H1 (cell line): ENCODE measurements around the gene GAB2. TPM values are rescaled to one million over a fixed set of nuclear protein-coding genes. Genes with fewer than 3 reads are reported as not detected.

Experiments
- CTCF ChIA-PET: fragments of 300-600 bp; sonication (Branson Sonifier 250); formaldehyde crosslinking; loops from one replicate; lab custom pipeline; 2021; ENCODE audit not compliant: partially characterized antibody; lab: Charles Lee
- POLR2A ChIA-PET: fragments of 300-600 bp; sonication (Branson Sonifier 250); formaldehyde crosslinking; loops from one replicate; lab custom pipeline; 2021; ENCODE audit warnings: inconsistent platforms; ENCODE audit not compliant: partially characterized antibody; lab: Charles Lee
- DNase-seq, 2 experiments: peaks; one replicate each; pipeline versions ENCODE4 v3.0.0 to v3.0.0-alpha.2; 2010 to 2022; ENCODE audit warnings: low spot score in 2 of 2, low read depth in 1 of 2, mixed read lengths in 1 of 2
- FAIRE-seq: peaks from 2 replicates; lab custom pipeline; 2011; peaks lifted over from hg19 to GRCh38; lab: Jason Lieb, UNC
- H2AFZ ChIP-seq: 2 replicates; pipeline ENCODE4 v1.8.1; 2012; ENCODE audit warnings: low read length, inconsistent platforms
- H2AK5ac ChIP-seq: 2 replicates; pipeline ENCODE4 v1.6.1; 2013; ENCODE audit warnings: low read depth, low read length
- H2BK120ac ChIP-seq: replicated peaks from 2 replicates; pipeline ENCODE3; 2013; ENCODE audit warnings: low read depth, low read length, inconsistent platforms
- H2BK12ac ChIP-seq: 2 replicates; pipeline ENCODE4 v1.6.1; 2013; ENCODE audit warnings: low read depth, low read length
- H2BK15ac ChIP-seq: 2 replicates; pipeline ENCODE4 v1.6.1; 2013; ENCODE audit warnings: low read length
- H2BK20ac ChIP-seq: 2 replicates; pipeline ENCODE4 v1.6.1; 2013; ENCODE audit warnings: low read length
- H2BK5ac ChIP-seq: 2 replicates; pipeline ENCODE4 v1.6.1; 2013; ENCODE audit warnings: low read depth, low read length
- H3K14ac ChIP-seq: 2 replicates; pipeline ENCODE4 v1.6.1; 2013; ENCODE audit warnings: inconsistent platforms; ENCODE audit not compliant: insufficient read length
- H3K18ac ChIP-seq: 2 replicates; pipeline ENCODE4 v1.6.1; 2013; ENCODE audit warnings: low read length; ENCODE audit errors: extremely low read depth
- H3K23ac ChIP-seq: 2 replicates; pipeline ENCODE4 v1.6.1; 2013; ENCODE audit warnings: inconsistent platforms; ENCODE audit not compliant: insufficient read length
- H3K23me2 ChIP-seq: 2 replicates; pipeline ENCODE4 v1.6.1; 2013; ENCODE audit warnings: low read depth, low read length
- H3K27ac ChIP-seq: 2 replicates; pipeline ENCODE4 v1.6.1; 2011; ENCODE audit warnings: low read depth, low read length, inconsistent platforms
- H3K27me3 ChIP-seq, 4 experiments: replicated peaks in 1 of 4; 1 replicate in 1 of 4; 2 replicates in 3 of 4; pipeline versions ENCODE4 v1.6.1 to v1.8.1; 2011 to 2013; ENCODE audit warnings: low read length in 3 of 4, mild to moderate bottlenecking in 3 of 4, inconsistent platforms in 2 of 4, mixed read lengths in 2 of 4, moderate library complexity in 1 of 4; ENCODE audit not compliant: control insufficient read depth in 3 of 4, insufficient read depth in 3 of 4; ENCODE audit errors: extremely low read depth in 1 of 4
- H3K36me3 ChIP-seq, 4 experiments: 2 replicates each; pipeline versions ENCODE4 v1.6.1 to v1.8.1; 2011 to 2013; ENCODE audit warnings: mild to moderate bottlenecking in 4 of 4, low read length in 3 of 4, moderate library complexity in 2 of 4, control low read depth in 1 of 4, inconsistent platforms in 1 of 4; ENCODE audit not compliant: insufficient read depth in 4 of 4, control insufficient read depth in 2 of 4
- H3K4ac ChIP-seq: replicated peaks from 2 replicates; pipeline ENCODE3; 2013; ENCODE audit warnings: low read length, low read depth, mixed read lengths, inconsistent platforms; ENCODE audit not compliant: insufficient read length
- H3K4me1 ChIP-seq, 4 experiments: replicated peaks in 1 of 4; 1 replicate in 1 of 4; 2 replicates in 3 of 4; pipeline versions ENCODE4 v1.6.1 to v1.8.1; 2011 to 2013; ENCODE audit warnings: low read length in 3 of 4, inconsistent platforms in 2 of 4, mixed read lengths in 1 of 4; ENCODE audit not compliant: insufficient read depth in 4 of 4, control insufficient read depth in 3 of 4
- H3K4me2 ChIP-seq, 2 experiments: 2 replicates each; pipeline versions ENCODE4 v1.6.1 to v1.8.1; 2011 to 2013; ENCODE audit warnings: low read depth in 2 of 2, low read length in 2 of 2, control low read depth in 1 of 2, inconsistent platforms in 1 of 2, mild to moderate bottlenecking in 1 of 2; ENCODE audit not compliant: insufficient read depth in 1 of 2
- H3K4me3 ChIP-seq, 4 experiments: fragments of 200-600, 300-600 bp in 1 of 4; sonication (generic), shearing (Covaris generic), sonication (Bioruptor Twin) in 1 of 4; 2 replicates each; pipeline versions ENCODE4 v1.5.1 to v1.8.1; 2011 to 2016; ENCODE audit warnings: low read length in 4 of 4, low read depth in 3 of 4, control low read depth in 2 of 4, inconsistent platforms in 2 of 4, mild to moderate bottlenecking in 2 of 4, mixed read lengths in 1 of 4, moderate library complexity in 1 of 4; ENCODE audit not compliant: insufficient read depth in 2 of 4; ENCODE audit errors: extremely low read depth in 1 of 4
- H3K56ac ChIP-seq: replicated peaks from 2 replicates; pipeline ENCODE3; 2013; ENCODE audit warnings: low read depth, mild to moderate bottlenecking, mixed read lengths, low read length, inconsistent platforms; ENCODE audit not compliant: insufficient read length
- H3K79me1 ChIP-seq: 2 replicates; pipeline ENCODE4 v1.6.1; 2013; ENCODE audit warnings: low read depth, low read length, control low read depth
- H3K79me2 ChIP-seq, 2 experiments: 2 replicates each; pipeline versions ENCODE4 v1.6.1 to v1.8.1; 2012 to 2013; ENCODE audit warnings: low read length in 2 of 2, mild to moderate bottlenecking in 2 of 2, inconsistent platforms in 1 of 2; ENCODE audit not compliant: insufficient read depth in 2 of 2, control insufficient read depth in 1 of 2
- H3K9ac ChIP-seq, 4 experiments: replicated peaks in 1 of 4; 1 replicate in 1 of 4; 2 replicates in 3 of 4; pipeline versions ENCODE4 v1.6.1 to v1.8.1; 2011 to 2013; ENCODE audit warnings: low read depth in 3 of 4, low read length in 3 of 4, control low read depth in 2 of 4, mild to moderate bottlenecking in 2 of 4, moderate library complexity in 2 of 4, inconsistent platforms in 1 of 4; ENCODE audit errors: extremely low read depth in 1 of 4
- H3K9me3 ChIP-seq, 2 experiments: 2 replicates each; pipeline versions ENCODE4 v1.6.1 to v1.8.1; 2012 to 2013; ENCODE audit warnings: mild to moderate bottlenecking in 2 of 2, moderate library complexity in 2 of 2, control low read depth in 1 of 2, inconsistent platforms in 1 of 2, low read depth in 1 of 2, low read length in 1 of 2, mixed read lengths in 1 of 2; ENCODE audit not compliant: insufficient read depth in 2 of 2
- H4K20me1 ChIP-seq, 2 experiments: replicated peaks in 1 of 2; 2 replicates each; pipeline versions ENCODE3 to v1.8.1; 2011 to 2013; ENCODE audit warnings: inconsistent platforms in 2 of 2, low read length in 2 of 2, mild to moderate bottlenecking in 1 of 2; ENCODE audit not compliant: insufficient read depth in 2 of 2, control insufficient read depth in 1 of 2
- H4K5ac ChIP-seq: 2 replicates; pipeline ENCODE4 v1.6.1; 2013; ENCODE audit warnings: low read length, low read depth, mixed read lengths, inconsistent platforms; ENCODE audit not compliant: insufficient read length
- H4K8ac ChIP-seq: 2 replicates; pipeline ENCODE4 v1.8.0; 2013; ENCODE audit warnings: mild to moderate bottlenecking, moderate library complexity, low read length, inconsistent platforms; ENCODE audit not compliant: insufficient read depth; ENCODE audit errors: extremely low read depth
- H4K91ac ChIP-seq: replicated peaks from 2 replicates; pipeline ENCODE3; 2013; ENCODE audit warnings: low read length, mixed read lengths, inconsistent platforms; ENCODE audit not compliant: insufficient read length
- BCL11A ChIP-seq, 2 experiments: IDR thresholded peaks; one replicate each; pipeline ENCODE4 v1.6.1; 2011; ENCODE audit warnings: low read depth in 2 of 2, low read length in 2 of 2, mild to moderate bottlenecking in 2 of 2
- CBX8 ChIP-seq: fragments of 300-800, 300-1000 bp; sonication (generic); IDR thresholded peaks from 2 replicates; pipeline ENCODE4 v1.7.1; 2016; ENCODE audit warnings: low read depth, low read length, borderline replicate concordance
- E2F6 ChIP-seq: IDR thresholded peaks from 2 replicates; pipeline ENCODE4 v1.6.1; 2012; ENCODE audit warnings: inconsistent platforms
- EP300 ChIP-seq, 2 experiments: IDR thresholded peaks; 1 replicate in 1 of 2; 2 replicates in 1 of 2; pipeline ENCODE4 v1.6.1; 2011 to 2012; ENCODE audit warnings: low read depth in 2 of 2, low read length in 2 of 2, mild to moderate bottlenecking in 2 of 2, borderline replicate concordance in 1 of 2, inconsistent platforms in 1 of 2, moderate library complexity in 1 of 2
- EZH2 ChIP-seq: fragments of 200-600 bp; sonication (generic); IDR thresholded peaks from 2 replicates; pipeline ENCODE4 v1.7.1; 2012; ENCODE audit warnings: low read depth, mild to moderate bottlenecking, moderate library complexity, low read length, inconsistent platforms; ENCODE audit not compliant: severe bottlenecking
- MAFK ChIP-seq: IDR thresholded peaks from 2 replicates; pipeline ENCODE4 v1.6.1; 2012; ENCODE audit warnings: low read depth, mild to moderate bottlenecking, improper control_type of control experiment, low read length
- PHF8 ChIP-seq: fragments of 200-600 bp; sonication (generic); conservative IDR thresholded peaks from 2 replicates; pipeline ENCODE4 v1.7.1; 2012; ENCODE audit warnings: low read depth, mild to moderate bottlenecking, inconsistent platforms, low read length, moderate library complexity
- SIX5 ChIP-seq: IDR thresholded peaks from 2 replicates; pipeline ENCODE4 v1.6.1; 2011; ENCODE audit warnings: mild to moderate bottlenecking, low read depth, low read length
- SP1 ChIP-seq: IDR thresholded peaks from 2 replicates; pipeline ENCODE4 v1.6.1; 2011; ENCODE audit warnings: low read depth, low read length
- TAF1 ChIP-seq: IDR thresholded peaks from 2 replicates; pipeline ENCODE4 v1.6.1; 2011; ENCODE audit warnings: mild to moderate bottlenecking, low read depth, low read length
- TCF12 ChIP-seq: IDR thresholded peaks from 2 replicates; pipeline ENCODE4 v1.6.1; 2011; ENCODE audit warnings: low read depth, mild to moderate bottlenecking, low read length
- ZNF274 ChIP-seq: IDR thresholded peaks from 2 replicates; pipeline ENCODE4 v1.7.0; 2012; ENCODE audit warnings: low read length, borderline replicate concordance; ENCODE audit errors: extremely low read depth
- WGBS, 2 experiments: shearing (Covaris generic) in 1 of 2; methylation state at CpG; one replicate each; pipeline versions ENCODE4 v1.1.6 to v1.1.7; 2013 to 2015; ENCODE audit warnings: low lambda C conversion rate in 2 of 2, mixed read lengths in 2 of 2, inconsistent platforms in 1 of 2, low coverage in 1 of 2, missing lambda C conversion rate in 1 of 2; ENCODE audit not compliant: insufficient replicate concordance in 2 of 2, insufficient coverage in 1 of 2, insufficient read length in 1 of 2; ENCODE audit errors: extremely low coverage in 1 of 2, missing lambda C conversion rate in 1 of 2; 5-methylcytosine and 5-hydroxymethylcytosine counted together
- polyA plus RNA-seq, 7 experiments: library from polyadenylated mRNA; depleted of rRNA in 3 of 7; stranded (reverse) in 5 of 7; unstranded in 2 of 7; fragments of >200 nt in 5 of 7; fragments of 200-250 nt in 2 of 7; gene quantifications; 1 replicate in 5 of 7; 2 replicates in 1 of 7; 4 replicates in 1 of 7; pipeline versions ENCODE4 v1.2.1 to v1.2.3, GENCODE V29; 2011 to 2013; ENCODE audit warnings: missing spikeins in 2 of 7, mixed read lengths in 2 of 7
- total RNA-seq: library from RNA; stranded (reverse); fragmentation: NEBNext Ultra II Directional; extraction: Animal tissue kit (Norgen Biotek cat#: 25700); gene quantifications from 2 replicates; pipeline ENCODE4 v1.2.1, GENCODE V29; 2021
- TF ChIP-seq, protein P1 (sequence below): IDR thresholded peaks from 2 replicates; pipeline ENCODE4 v1.6.1; 2011; ENCODE audit warnings: low read length, improper control_type of control experiment

GAB2 gene
- total and polyA plus RNA-seq, 2 of the 8 experiments (the other 6 are each of a cell fraction or from before 2014, with no cell fraction given) = 6.3 to 14.0 TPM

DNA sequence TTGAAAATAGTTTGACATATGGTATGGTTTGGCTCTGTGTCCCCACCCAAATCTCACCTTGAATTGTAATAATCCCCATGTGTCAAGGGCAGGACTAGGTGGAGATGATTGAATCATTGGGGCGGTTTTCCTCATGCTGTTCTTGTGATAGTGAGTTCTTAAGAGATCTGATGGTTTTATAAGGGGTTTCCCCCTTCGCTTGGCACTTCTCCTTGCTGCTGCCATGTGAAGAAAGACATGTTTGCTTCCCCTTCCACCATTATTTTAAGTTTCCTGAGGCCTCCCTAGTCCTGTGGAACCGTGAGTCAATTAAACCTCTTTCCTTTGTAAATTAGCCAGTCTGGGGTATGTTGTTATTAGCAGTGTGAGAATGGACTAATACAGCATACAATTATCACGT lies 236.9 kb downstream of the GAB2 start:
- Histone ChIP-seq H3K4me3 (no peak overlapping the region), H2BK120ac (no peak overlapping the region), H3K56ac (no peak overlapping the region), H3K27ac (no peak overlapping the region), H4K5ac (no peak overlapping the region), H3K23ac (no peak overlapping the region), H4K8ac (no peak overlapping the region), H3K9me3 (no peaks in the 10 kb centered on the region), H3K79me1 (no peaks in the 10 kb centered on the region), H4K91ac (no peak overlapping the region), H2BK15ac (no peak overlapping the region), H2AK5ac (no peak overlapping the region), H2BK20ac (no peak overlapping the region), H3K4me2 (no peak overlapping the region), H3K4me1 (peaks cover 0 to 2% (median 0%) of the 10 kb centered on the region in 4 experiments; a peak in 1 of 7 replicates), H3K36me3 (no peaks in the 10 kb centered on the region), H4K20me1 (no peaks in the 10 kb centered on the region), H2AFZ (no peak overlapping the region), H3K18ac (no peak overlapping the region), H3K79me2 (no peaks in the 10 kb centered on the region), H2BK12ac (no peak overlapping the region), H3K23me2 (0 out of 2 replicates have a peak, but pooled peaks cover 2% of the 10 kb centered on the region), H3K9ac (no peak overlapping the region), H3K14ac (no peak overlapping the region), H2BK5ac (no peak overlapping the region), H3K27me3 (no peaks in the 10 kb centered on the region), H3K4ac (no peak overlapping the region)
- WGBS, 2 experiments = 90% methylated on average over 4 of the region's 4 CpGs; no CpG with 5 or more reads in 1 of the 2 experiments
- CTCF ChIA-PET = no interaction called here
- POLR2A ChIA-PET = no interaction called here
- DNase-seq = no peak
- FAIRE-seq = no peak
- TF ChIP-seq SP1 (no peak), CBX8 (no peak), SIX5 (no peak), TAF1 (no peak), PHF8 (no peak), TCF12 (no peak), MAFK (no peak), E2F6 (no peak), ZNF274 (no peak), EP300 (IDR thresholded peaks at IDR 0.05; ENCODE audit: borderline replicate concordance in 1 of 2, low read depth in 2 of 2, low read length in 2 of 2) (no peak), EZH2 (no peak), BCL11A (IDR thresholded peaks at IDR 0.05; ENCODE audit: low read depth in 2 of 2, low read length in 2 of 2) (no peak)
- TF ChIP-seq, protein P1, sequence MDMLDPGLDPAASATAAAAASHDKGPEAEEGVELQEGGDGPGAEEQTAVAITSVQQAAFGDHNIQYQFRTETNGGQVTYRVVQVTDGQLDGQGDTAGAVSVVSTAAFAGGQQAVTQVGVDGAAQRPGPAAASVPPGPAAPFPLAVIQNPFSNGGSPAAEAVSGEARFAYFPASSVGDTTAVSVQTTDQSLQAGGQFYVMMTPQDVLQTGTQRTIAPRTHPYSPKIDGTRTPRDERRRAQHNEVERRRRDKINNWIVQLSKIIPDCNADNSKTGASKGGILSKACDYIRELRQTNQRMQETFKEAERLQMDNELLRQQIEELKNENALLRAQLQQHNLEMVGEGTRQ = no peak
